ENCODE measurements around the gene GANC.

GANC gene

GRCh38 chr15:42348083-42348482, 75.1 kb downstream of the GANC start:
- DNase-seq (ENCODE audit: low spot score), result no peak

GRCh38 chr15:42349186-42349585, 76.2 kb downstream of the GANC start:
- DNase-seq (ENCODE audit: low spot score), result no peak

- no peak for DNase-seq (ENCODE audit: low spot score)
Measured at GRCh38 chr15:42352401-42352800, 79.4 kb downstream of the GANC start.

DNA sequence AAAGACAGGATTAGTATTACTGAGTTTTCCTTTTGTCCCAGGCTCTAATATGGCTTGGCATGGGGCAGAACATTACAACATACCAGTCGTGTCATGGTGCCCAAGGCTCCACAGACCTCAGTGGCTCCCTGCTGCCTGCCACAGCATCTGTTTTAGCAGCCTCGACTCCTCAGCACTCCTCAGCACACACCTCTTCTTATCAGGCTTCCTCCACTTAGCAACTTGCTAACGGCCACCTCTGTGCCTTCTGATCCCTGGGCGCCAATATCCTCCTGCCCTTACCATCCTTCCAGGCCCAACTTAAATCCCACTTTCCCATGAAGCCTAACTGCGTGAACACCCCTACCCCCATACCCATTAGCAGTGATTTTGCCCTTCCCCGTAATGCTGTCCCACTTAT, 80.1 kb downstream of the GANC start:
- no peak for DNase-seq (ENCODE audit: low spot score)

GRCh38 chr15:42354824-42355223, 81.8 kb downstream of the GANC start:
- DNase-seq (ENCODE audit: low spot score), result no peak

DNA sequence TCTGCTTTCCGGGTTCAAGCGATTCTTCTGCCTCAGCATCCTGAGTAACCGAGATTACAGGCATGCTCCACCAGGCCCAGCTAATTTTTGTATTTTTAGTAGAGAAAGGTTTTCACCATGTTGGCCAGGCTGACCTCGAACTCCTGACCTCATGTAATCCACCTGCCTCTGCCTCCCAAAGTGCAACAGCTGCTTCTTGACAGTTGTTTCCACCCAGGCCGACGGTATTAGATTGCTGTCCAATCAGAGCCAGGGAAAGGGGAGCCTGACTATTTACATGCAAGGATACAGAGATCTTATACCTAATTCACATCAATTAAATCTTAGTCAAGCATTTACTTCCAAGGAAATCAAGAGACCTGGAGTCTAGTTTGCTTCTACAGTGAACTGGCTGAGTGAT, 82.3 kb downstream of the GANC start:
- no peak for DNase-seq (ENCODE audit: low spot score)

GRCh38 chr15:42356851-42357250, 83.8 kb downstream of the GANC start:
- DNase-seq (ENCODE audit: low spot score), result no peak

GRCh38 chr15:42358141-42358540, 85.1 kb downstream of the GANC start:
- no peak for DNase-seq (ENCODE audit: low spot score)

DNA sequence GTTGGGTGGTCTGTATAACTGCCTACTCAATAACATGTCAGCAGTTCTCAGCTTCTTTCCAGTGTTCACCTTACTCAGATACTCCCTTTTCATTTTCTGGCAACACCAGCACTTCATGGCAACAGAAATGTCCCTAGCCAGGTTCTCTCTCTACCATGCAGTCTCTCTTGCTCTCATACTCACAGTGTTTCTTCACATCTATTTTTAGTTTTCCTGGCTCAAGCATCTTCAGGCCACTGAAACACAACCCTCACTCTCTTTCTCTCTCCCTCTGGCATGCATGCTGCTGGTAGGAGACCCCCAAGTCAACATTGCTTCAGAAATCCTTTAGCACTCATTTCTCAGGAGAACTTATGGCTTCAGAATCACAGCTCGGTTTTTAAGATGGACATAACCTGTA, 86.2 kb downstream of the GANC start, which contains the start of gene CAPN3:
CAPN3 (plus strand) TSS at position 253 of the 400 bp plus-strand sequence. CDS start 305 bp downstream, outside the sequence.
- no peak for DNase-seq (ENCODE audit: low spot score)

- no peak for DNase-seq (ENCODE audit: low spot score)
Measured at GRCh38 chr15:42359985-42360384, 87.0 kb downstream of the GANC start.

GRCh38 chr15:42360535-42361112, 87.6 kb downstream of the GANC start:
- no peak for DNase-seq (ENCODE audit: low spot score)

DNA sequence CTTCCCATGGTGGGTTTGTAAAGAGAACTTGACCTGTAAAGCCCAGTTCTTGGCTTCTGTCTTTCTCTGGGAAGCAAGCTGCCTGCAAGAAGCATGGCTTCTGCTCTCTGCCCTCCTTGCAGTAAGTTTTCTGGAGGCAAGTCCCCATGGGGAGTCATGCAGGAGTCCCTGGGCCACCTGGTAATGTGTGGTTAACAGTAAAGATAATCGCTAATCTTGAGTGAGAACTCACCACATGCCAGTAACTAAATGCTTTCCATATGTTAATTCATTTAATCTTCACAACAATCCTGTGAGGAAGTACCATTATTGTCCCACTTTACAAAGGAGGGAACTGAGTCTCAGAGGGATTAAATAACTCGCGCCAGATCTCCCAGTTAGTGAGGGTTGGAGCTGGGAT, 90.5 kb downstream of the GANC start:
- no peak for DNase-seq (ENCODE audit: low spot score)

GRCh38 chr15:42363942-42364341, 90.9 kb downstream of the GANC start:
- no peak for DNase-seq (ENCODE audit: low spot score)

DNA sequence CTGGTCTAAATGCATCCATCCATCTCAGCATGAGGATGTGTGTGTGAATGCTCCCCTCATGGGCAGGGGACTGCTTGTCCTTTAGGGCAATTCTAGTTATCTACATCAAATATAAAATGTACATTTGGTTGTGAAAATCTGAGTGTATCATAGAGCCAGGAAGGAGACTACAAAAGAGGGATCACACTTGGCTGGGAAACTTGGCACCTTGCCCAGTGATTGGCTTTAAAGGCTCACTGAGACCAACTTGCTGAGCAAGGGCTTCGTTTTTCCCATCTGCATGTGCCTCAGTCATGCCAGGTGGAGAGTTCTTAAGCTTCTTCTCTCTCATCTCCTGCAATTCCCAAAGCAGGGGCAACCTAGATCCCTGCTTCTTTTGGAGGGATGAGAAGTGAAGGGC, 91.5 kb downstream of the GANC start:
- DNase-seq (ENCODE audit: low spot score), result no peak

- DNase-seq (ENCODE audit: low spot score), result no peak
Measured at GRCh38 chr15:42365921-42366550, 93.0 kb downstream of the GANC start.

DNA sequence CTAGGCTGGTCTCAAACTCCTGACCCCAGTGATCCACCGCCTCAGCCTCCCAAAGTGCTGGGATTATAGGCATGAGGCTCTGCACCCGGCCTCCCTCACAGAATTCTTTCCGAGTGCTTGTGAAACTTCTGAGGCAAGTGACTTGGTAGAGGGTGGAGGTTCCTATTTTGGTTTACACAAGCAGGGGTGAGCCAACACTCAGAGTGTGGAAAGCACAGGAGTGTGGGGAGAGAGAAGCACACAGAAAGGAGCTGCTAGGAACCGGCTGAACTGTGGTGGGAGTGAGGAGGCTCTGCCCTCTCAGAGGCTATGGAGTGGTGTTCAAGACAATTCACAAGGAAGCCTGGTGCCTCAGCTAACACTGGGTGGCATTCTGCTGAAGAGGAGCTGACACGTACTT, 94.0 kb downstream of the GANC start:
- no peak for DNase-seq (ENCODE audit: low spot score)

GRCh38 chr15:42368096-42368495, 95.1 kb downstream of the GANC start:
- no peak for DNase-seq (ENCODE audit: low spot score)

DNA sequence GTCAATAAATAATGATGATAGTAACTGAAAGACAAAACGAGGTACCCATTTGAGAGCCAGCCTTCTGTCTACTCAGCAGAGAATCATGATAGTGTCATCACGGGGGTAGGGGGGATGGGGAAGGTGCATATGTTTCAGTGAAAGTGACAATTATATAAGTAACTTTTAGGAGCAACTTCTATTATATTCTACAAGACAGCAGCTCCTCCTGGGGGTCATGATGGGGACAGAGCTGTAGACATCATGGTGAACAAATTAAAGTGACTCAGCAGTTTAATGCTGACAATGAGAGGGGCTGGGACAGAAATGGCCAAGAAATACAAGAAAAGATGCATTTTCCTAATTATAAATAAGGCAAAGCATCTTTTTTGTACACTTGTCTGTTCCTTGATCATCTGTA, 98.1 kb downstream of the GANC start:
- no peak for DNase-seq (ENCODE audit: low spot score)

GRCh38 chr15:42373274-42373673, 100.3 kb downstream of the GANC start:
- no peak for DNase-seq (ENCODE audit: low spot score)

- no peak for DNase-seq (ENCODE audit: low spot score)
Measured at GRCh38 chr15:42373936-42374335, 100.9 kb downstream of the GANC start.

- no peak for DNase-seq (ENCODE audit: low spot score)
Measured at GRCh38 chr15:42374810-42375209, 101.8 kb downstream of the GANC start.

- no peak for DNase-seq (ENCODE audit: low spot score)
Measured at GRCh38 chr15:42375252-42375651, 102.3 kb downstream of the GANC start.

- no peak for DNase-seq (ENCODE audit: low spot score)
Measured at GRCh38 chr15:42375941-42376340, 102.9 kb downstream of the GANC start.

GRCh38 chr15:42378011-42378410, 105.0 kb downstream of the GANC start:
- DNase-seq (ENCODE audit: low spot score), result no peak

Data from germinal center (tissue), 1 donor.